Measurements from ENCODE around the gene SIPA1. TPM values are rescaled to one million over a fixed set of nuclear protein-coding genes. Genes with fewer than 3 reads are reported as not detected.
A peak's percentile ranks its signal among the peaks of the same experiment; 100 is the strongest.

Gene SIPA1
- total and polyA plus RNA-seq, 2 of the 13 experiments (the other 11 are each of a cell fraction or from before 2014, with no cell fraction given) = 5.8 to 7.7 TPM

DNA sequence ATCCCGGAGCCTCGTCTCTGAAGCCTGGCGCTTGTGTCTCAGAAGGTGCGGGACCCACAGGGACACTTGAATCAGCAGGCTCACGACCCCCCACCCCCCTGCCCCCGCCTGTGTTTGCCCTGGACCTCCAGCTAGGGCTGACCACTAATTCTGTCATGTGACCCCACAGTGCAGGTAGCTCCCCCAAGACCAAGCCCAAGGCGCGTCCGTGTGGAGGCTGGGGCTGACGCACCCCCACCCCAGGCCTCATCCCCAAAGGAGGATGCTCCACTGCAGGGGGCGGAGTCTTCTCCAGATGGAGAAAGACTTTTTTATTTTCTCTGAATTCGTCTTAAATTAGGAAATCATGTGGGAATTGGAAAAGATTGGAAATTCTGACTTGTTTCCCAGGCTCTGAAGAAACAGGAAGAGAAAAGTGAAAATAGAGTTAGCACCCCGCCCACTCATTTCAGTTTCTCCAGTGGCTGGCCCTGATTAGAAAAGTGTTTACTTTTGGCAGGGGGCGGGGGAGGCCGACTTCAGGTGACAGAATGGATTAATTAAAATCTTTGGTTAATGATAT lies 25.8 kb downstream of the SIPA1 start:
- Histone ChIP-seq H3K27me3 (ENCODE audit: control insufficient read depth in 1 of 2, insufficient read depth in 2 of 2, low read length in 2 of 2) (no peaks in the 10 kb centered on the region; a peak in 1 of 5 replicates), H2AFZ (ENCODE audit: low read length) (no peak overlapping the region), H3K4me3 (replicated peaks in 1 of 3; ENCODE audit: insufficient read depth in 1 of 3, low read depth in 2 of 3, low read length in 3 of 3) (peak overlapping the region; percentile 71 to 94 (median 81)), H3K27ac (ENCODE audit: extremely low read length, insufficient read depth, low read length) (peak overlapping the region; percentile 86), H3K79me2 (ENCODE audit: insufficient read depth, low read length) (peaks cover 14% of the 10 kb centered on the region), H3K36me3 (replicated peaks in 1 of 2; ENCODE audit: control insufficient read depth in 1 of 2, insufficient read depth in 2 of 2, low read length in 2 of 2) (peaks cover 13 to 17% of the 10 kb centered on the region in 2 experiments), H3K9ac (ENCODE audit: insufficient read depth, low read depth, low read length) (peak overlapping the region; percentile 91), H3K4me1 (ENCODE audit: insufficient read depth, low read length) (peaks cover 10% of the 10 kb centered on the region), H3K9me3 (ENCODE audit: low read length) (no peaks in the 10 kb centered on the region), H3K4me2 (ENCODE audit: low read depth, low read length) (peak overlapping the region; percentile 87), H4K20me1 (ENCODE audit: insufficient read depth, low read length) (peaks cover 4% of the 10 kb centered on the region; the same call in 1 of the 2 replicates)
- DNase-seq (ENCODE audit: low spot score) = no peak
- ChIA-PET POLR2A (interaction anchor here (1.0 to 3.6 kb wide), 14 partner anchors 9 to 224 kb away, joined by 3 to 57 read pairs (median 4); partner anchors contain the start of genes CFL1, FIBP, KAT5 and MUS81), CTCF (ENCODE audit: low intra/inter-chr PET ratio, low total read pairs) (no interaction called here)
- in situ Hi-C loops (cut with HindIII; ENCODE audit: extremely low pct_ligation_motif_present, low pct_unique_long_range_greater_than_20kb) (no loop called here), intact Hi-C loops (cut with micrococcal nuclease; ENCODE audit: unreplicated experiment) (no loop called here)
- peak; percentile 17 for ATAC-seq
- BruUV-seq (replicated peaks) = no TSS peak
- no peak for FAIRE-seq
- 5% methylated on average over 9 of the region's 15 CpGs for WGBS (ENCODE audit: low lambda C conversion rate)
- TF ChIP-seq, protein P1, sequence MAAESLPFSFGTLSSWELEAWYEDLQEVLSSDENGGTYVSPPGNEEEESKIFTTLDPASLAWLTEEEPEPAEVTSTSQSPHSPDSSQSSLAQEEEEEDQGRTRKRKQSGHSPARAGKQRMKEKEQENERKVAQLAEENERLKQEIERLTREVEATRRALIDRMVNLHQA (CRISPR knock-in tag; IDR thresholded peaks at IDR 0.05) = no peak
- TF ChIP-seq GABPA (IDR thresholded peaks at IDR 0.05; ENCODE audit: low read depth, low read length) = no peak
- no peak for TF ChIP-seq GABPA (CRISPR knock-in tag; IDR thresholded peaks at IDR 0.05; ENCODE audit: low read depth)
- TF ChIP-seq, protein P2, sequence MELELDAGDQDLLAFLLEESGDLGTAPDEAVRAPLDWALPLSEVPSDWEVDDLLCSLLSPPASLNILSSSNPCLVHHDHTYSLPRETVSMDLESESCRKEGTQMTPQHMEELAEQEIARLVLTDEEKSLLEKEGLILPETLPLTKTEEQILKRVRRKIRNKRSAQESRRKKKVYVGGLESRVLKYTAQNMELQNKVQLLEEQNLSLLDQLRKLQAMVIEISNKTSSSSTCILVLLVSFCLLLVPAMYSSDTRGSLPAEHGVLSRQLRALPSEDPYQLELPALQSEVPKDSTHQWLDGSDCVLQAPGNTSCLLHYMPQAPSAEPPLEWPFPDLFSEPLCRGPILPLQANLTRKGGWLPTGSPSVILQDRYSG (CRISPR knock-in tag; IDR thresholded peaks at IDR 0.05) = no peak
- no peak for TF ChIP-seq ZNF264 (CRISPR knock-in tag; IDR thresholded peaks at IDR 0.05)
- no peak for TF ChIP-seq ISX (CRISPR knock-in tag; conservative IDR thresholded peaks at IDR 0.05)
- TF ChIP-seq, protein P3, sequence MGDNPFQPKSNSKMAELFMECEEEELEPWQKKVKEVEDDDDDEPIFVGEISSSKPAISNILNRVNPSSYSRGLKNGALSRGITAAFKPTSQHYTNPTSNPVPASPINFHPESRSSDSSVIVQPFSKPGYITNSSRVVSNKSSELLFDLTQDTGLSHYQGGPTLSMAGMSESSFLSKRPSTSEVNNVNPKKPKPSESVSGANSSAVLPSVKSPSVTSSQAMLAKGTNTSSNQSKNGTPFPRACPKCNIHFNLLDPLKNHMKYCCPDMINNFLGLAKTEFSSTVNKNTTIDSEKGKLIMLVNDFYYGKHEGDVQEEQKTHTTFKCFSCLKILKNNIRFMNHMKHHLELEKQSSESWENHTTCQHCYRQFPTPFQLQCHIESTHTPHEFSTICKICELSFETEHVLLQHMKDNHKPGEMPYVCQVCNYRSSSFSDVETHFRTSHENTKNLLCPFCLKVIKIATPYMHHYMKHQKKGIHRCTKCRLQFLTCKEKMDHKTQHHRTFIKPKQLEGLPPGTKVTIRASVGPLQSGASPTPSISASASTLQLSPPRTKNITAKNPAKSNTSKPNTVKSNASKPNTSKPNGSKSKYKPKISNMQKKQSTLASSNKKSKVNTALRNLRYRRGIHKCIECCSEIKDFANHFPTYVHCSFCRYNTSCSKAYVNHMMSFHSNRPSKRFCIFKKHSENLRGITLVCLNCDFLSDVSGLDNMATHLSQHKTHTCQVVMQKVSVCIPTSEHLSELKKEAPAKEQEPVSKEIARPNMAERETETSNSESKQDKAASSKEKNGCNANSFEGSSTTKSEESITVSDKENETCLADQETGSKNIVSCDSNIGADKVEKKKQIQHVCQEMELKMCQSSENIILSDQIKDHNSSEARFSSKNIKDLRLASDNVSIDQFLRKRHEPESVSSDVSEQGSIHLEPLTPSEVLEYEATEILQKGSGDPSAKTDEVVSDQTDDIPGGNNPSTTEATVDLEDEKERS (CRISPR knock-in tag; IDR thresholded peaks at IDR 0.05) = no peak
- TF ChIP-seq, protein P4, sequence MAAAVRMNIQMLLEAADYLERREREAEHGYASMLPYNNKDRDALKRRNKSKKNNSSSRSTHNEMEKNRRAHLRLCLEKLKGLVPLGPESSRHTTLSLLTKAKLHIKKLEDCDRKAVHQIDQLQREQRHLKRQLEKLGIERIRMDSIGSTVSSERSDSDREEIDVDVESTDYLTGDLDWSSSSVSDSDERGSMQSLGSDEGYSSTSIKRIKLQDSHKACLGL (CRISPR knock-in tag; IDR thresholded peaks at IDR 0.05) = no peak
- no peak for TF ChIP-seq CENPX (CRISPR knock-in tag; IDR thresholded peaks at IDR 0.05)
- no peak for TF ChIP-seq KLF6 (CRISPR knock-in tag; IDR thresholded peaks at IDR 0.05)
- no peak for TF ChIP-seq ZFP36 (IDR thresholded peaks at IDR 0.05; ENCODE audit: borderline replicate concordance, low read depth, low read length, partially characterized antibody)
- TF ChIP-seq RBFOX2 (IDR thresholded peaks at IDR 0.05; ENCODE audit: low read depth, low read length) = no peak
- no peak for TF ChIP-seq CBFB (CRISPR knock-in tag; IDR thresholded peaks at IDR 0.05)
- no peak for TF ChIP-seq ARNTL (CRISPR knock-in tag; IDR thresholded peaks at IDR 0.05)
- no peak for TF ChIP-seq PLRG1 (conservative IDR thresholded peaks at IDR 0.05)
- TF ChIP-seq REPIN1 (CRISPR knock-in tag; IDR thresholded peaks at IDR 0.05; ENCODE audit: borderline replicate concordance, low read depth) = no peak
- 0 out of 2 replicates have a peak, but pooled peaks have one; percentile 5 for TF ChIP-seq ZNF850 (CRISPR knock-in tag; conservative IDR thresholded peaks at IDR 0.05)
- no peak for TF ChIP-seq PRPF4 (IDR thresholded peaks at IDR 0.05; ENCODE audit: low read depth, low read length, poor library complexity, severe bottlenecking)
- TF ChIP-seq ZNF558 (CRISPR knock-in tag; IDR thresholded peaks at IDR 0.05; ENCODE audit: borderline replicate concordance) = no peak
- TF ChIP-seq, protein P5, sequence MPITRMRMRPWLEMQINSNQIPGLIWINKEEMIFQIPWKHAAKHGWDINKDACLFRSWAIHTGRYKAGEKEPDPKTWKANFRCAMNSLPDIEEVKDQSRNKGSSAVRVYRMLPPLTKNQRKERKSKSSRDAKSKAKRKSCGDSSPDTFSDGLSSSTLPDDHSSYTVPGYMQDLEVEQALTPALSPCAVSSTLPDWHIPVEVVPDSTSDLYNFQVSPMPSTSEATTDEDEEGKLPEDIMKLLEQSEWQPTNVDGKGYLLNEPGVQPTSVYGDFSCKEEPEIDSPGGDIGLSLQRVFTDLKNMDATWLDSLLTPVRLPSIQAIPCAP (CRISPR knock-in tag; IDR thresholded peaks at IDR 0.05; ENCODE audit: low read depth) = no peak
- TF ChIP-seq ELF4 (CRISPR knock-in tag; IDR thresholded peaks at IDR 0.05; ENCODE audit: borderline replicate concordance) = no peak
